PC-3 (cell line): ENCODE data around the gene RABGAP1. TPM values are rescaled to one million over a fixed set of nuclear protein-coding genes. Genes with fewer than 3 reads are reported as not detected.

Experiments used
- ATAC-seq: fragments of 200-7000 bp; cut with Tn5 transposase; 2 replicates; pipeline ENCODE4 v1.9.1; 2020; ENCODE audit warnings: mild to moderate bottlenecking, moderate library complexity
- BruUV-seq: library from RNA; stranded (reverse); fragments of 400-500 nt; replicated peaks from 2 replicates; lab custom pipeline; 2021; lab: Mats Ljungman, UMichigan
- CTCF ChIA-PET: fragments of 300-600 bp; sonication (Branson Sonifier 250); formaldehyde crosslinking; loops from one replicate; lab custom pipeline; 2022; ENCODE audit warnings: antibody characterized with exemption; lab: Charles Lee
- POLR2A ChIA-PET: fragments of 300-600 bp; sonication (Branson Sonifier 250); formaldehyde crosslinking; loops from one replicate; lab custom pipeline; 2022; ENCODE audit warnings: antibody characterized with exemption; ENCODE audit not compliant: unreplicated experiment; lab: Charles Lee
- DNase-seq: peaks from one replicate; pipeline ENCODE4 v3.0.0-alpha.2; 2015
- H2AFZ ChIP-seq: fragments of 300-600 bp; sonication (generic); 2 replicates; pipeline ENCODE4 v1.6.0; 2016; ENCODE audit warnings: antibody characterized with exemption, low read length
- H3F3A ChIP-seq: fragments of 300-600 bp; sonication (generic); one replicate; pipeline ENCODE4 v1.6.0; 2017; ENCODE audit warnings: antibody characterized with exemption, low read length, control low read depth, mild to moderate bottlenecking; ENCODE audit not compliant: unreplicated experiment
- H3K27ac ChIP-seq: fragments of 300-600 bp; sonication (generic); 2 replicates; pipeline ENCODE4 v1.5.1; 2016; ENCODE audit warnings: mild to moderate bottlenecking, low read length
- H3K27me3 ChIP-seq: fragments of 300-600 bp; sonication (generic); 2 replicates; pipeline ENCODE4 v1.6.1; 2016; ENCODE audit warnings: low read length, mixed read lengths
- H3K36me3 ChIP-seq: fragments of 300-600 bp; sonication (generic); 2 replicates; pipeline ENCODE4 v1.6.1; 2016; ENCODE audit warnings: low read depth, mixed run types, low read length, mixed read lengths
- H3K4me1 ChIP-seq: fragments of 300-600 bp; sonication (generic); 2 replicates; pipeline ENCODE4 v1.5.1; 2016; ENCODE audit warnings: low read length; ENCODE audit not compliant: insufficient read depth
- H3K4me2 ChIP-seq: fragments of 300-600 bp; sonication (generic); 2 replicates; pipeline ENCODE4 v1.6.0; 2016; ENCODE audit warnings: low read length
- H3K4me3 ChIP-seq: fragments of 300-600 bp; sonication (generic); 2 replicates; pipeline ENCODE4 v1.5.1; 2016; ENCODE audit warnings: mild to moderate bottlenecking, low read length, mixed read lengths
- H3K79me2 ChIP-seq: fragments of 300-600 bp; sonication (generic); 2 replicates; pipeline ENCODE4 v1.6.1; 2017; ENCODE audit warnings: low read length, mixed read lengths
- H3K9ac ChIP-seq: fragments of 300-600 bp; sonication (generic); 2 replicates; pipeline ENCODE4 v1.6.0; 2016; ENCODE audit warnings: mild to moderate bottlenecking, low read length
- H3K9me2 ChIP-seq: fragments of 300-600 bp; sonication (generic); replicated peaks from 2 replicates; pipeline ENCODE4 v1.6.1; 2016; ENCODE audit warnings: mixed run types, low read length, mixed read lengths
- H3K9me3 ChIP-seq: fragments of 300-600 bp; sonication (generic); 2 replicates; pipeline ENCODE4 v1.6.1; 2016; ENCODE audit warnings: low read length, mixed read lengths
- H4K20me1 ChIP-seq: fragments of 300-600 bp; sonication (generic); 2 replicates; pipeline ENCODE4 v1.6.1; 2016; ENCODE audit warnings: low read length, mixed read lengths
- CTCF ChIP-seq: fragments of 300-600 bp; sonication (generic); conservative IDR thresholded peaks from 2 replicates; pipeline ENCODE4 v1.5.1; 2017; ENCODE audit warnings: antibody characterized with exemption, low read depth, mild to moderate bottlenecking, low read length
- EZH2 ChIP-seq: fragments of 300-600 bp; sonication (generic); IDR thresholded peaks from one replicate; pipeline ENCODE4 v1.6.1; 2017; ENCODE audit warnings: antibody characterized with exemption, mild to moderate bottlenecking, low read length; ENCODE audit not compliant: unreplicated experiment
- EZH2phosphoT487 ChIP-seq: fragments of 300-600 bp; sonication (generic); IDR thresholded peaks from 2 replicates; pipeline ENCODE4 v1.6.1; 2018; ENCODE audit warnings: mild to moderate bottlenecking, antibody characterized with exemption, low read length, borderline replicate concordance
- intact Hi-C: fragments of 100-400 bp; cut with micrococcal nuclease; formaldehyde crosslinking; loops from 2 replicates; pipeline ENCODE4 v1.9.0; 2023
- total RNA-seq: library from RNA; depleted of rRNA; stranded (reverse); fragments of >200 nt; gene quantifications from 2 replicates; pipeline ENCODE4 v1.2.3, GENCODE V29; 2014

The RABGAP1 gene
- total RNA-seq, 1 experiment from 2014 or later = 16.5 TPM

GRCh38 chr9:123064716-123065115 lies 123.9 kb downstream of the RABGAP1 start:
- Histone ChIP-seq H3K27me3 (no peaks in the 10 kb centered on the region), H3F3A (no peaks in the 10 kb centered on the region), H3K79me2 (no peaks in the 10 kb centered on the region), H3K9me3 (no peaks in the 10 kb centered on the region), H3K36me3 (peaks cover 2% of the 10 kb centered on the region; the same call in 1 of the 2 replicates), H3K9me2 (no peaks in the 10 kb centered on the region), H3K4me3 (no peak overlapping the region), H4K20me1 (no peaks in the 10 kb centered on the region), H3K4me2 (no peak overlapping the region), H3K4me1 (no peaks in the 10 kb centered on the region), H3K9ac (no peak overlapping the region), H3K27ac (no peak overlapping the region), H2AFZ (no peak overlapping the region)
- ATAC-seq = no peak
- TF ChIP-seq EZH2phosphoT487 = no peak
- TF ChIP-seq CTCF = no peak
- TF ChIP-seq EZH2 = no peak
- no TSS peak for BruUV-seq
- no peak for DNase-seq
- ChIA-PET CTCF (no interaction called here), POLR2A (no interaction called here)
- intact Hi-C loops = no loop called here

GRCh38 chr9:123065196-123065595 lies 124.4 kb downstream of the RABGAP1 start:
- no peak for ATAC-seq
- no peak for DNase-seq
- TF ChIP-seq CTCF (no peak), EZH2phosphoT487 (no peak), EZH2 (no peak)
- ChIA-PET POLR2A (no interaction called here), CTCF (no interaction called here)
- no peaks in the 10 kb centered on the region for H3F3A ChIP-seq
- intact Hi-C loops = no loop called here
- H3K79me2 ChIP-seq = no peaks in the 10 kb centered on the region
- H3K4me3 ChIP-seq = no peak overlapping the region
- H3K27me3 ChIP-seq = no peaks in the 10 kb centered on the region
- no peaks in the 10 kb centered on the region for H4K20me1 ChIP-seq
- H3K4me1 ChIP-seq = no peaks in the 10 kb centered on the region
- H3K9me3 ChIP-seq = no peaks in the 10 kb centered on the region
- H3K27ac ChIP-seq = no peak overlapping the region
- H2AFZ ChIP-seq = no peak overlapping the region
- BruUV-seq = no TSS peak
- H3K36me3 ChIP-seq = peaks cover 2% of the 10 kb centered on the region; the same call in 1 of the 2 replicates
- H3K9ac ChIP-seq = no peak overlapping the region
- no peaks in the 10 kb centered on the region for H3K9me2 ChIP-seq
- H3K4me2 ChIP-seq = no peak overlapping the region

- intact Hi-C loops = no loop called here
- Histone ChIP-seq H3K9ac (no peak overlapping the region), H3F3A (no peaks in the 10 kb centered on the region), H3K4me1 (no peaks in the 10 kb centered on the region), H3K4me3 (no peak overlapping the region), H3K27ac (no peak overlapping the region), H3K9me3 (no peaks in the 10 kb centered on the region), H3K27me3 (no peaks in the 10 kb centered on the region), H3K9me2 (no peaks in the 10 kb centered on the region), H3K4me2 (no peak overlapping the region), H2AFZ (no peak overlapping the region), H3K79me2 (no peaks in the 10 kb centered on the region), H3K36me3 (peaks cover 2% of the 10 kb centered on the region; the same call in 1 of the 2 replicates), H4K20me1 (no peaks in the 10 kb centered on the region)
- no peak for TF ChIP-seq EZH2phosphoT487
- TF ChIP-seq EZH2 = no peak
- no peak for TF ChIP-seq CTCF
- no TSS peak for BruUV-seq
- DNase-seq (no peak), ATAC-seq (no peak)
- POLR2A ChIA-PET = no interaction called here
- CTCF ChIA-PET = no interaction called here
Measured at GRCh38 chr9:123067136-123067535, 126.3 kb downstream of the RABGAP1 start.
